Heart left ventricle (tissue), 16 donors: ENCODE measurements around the gene CACNA1C. TPM values are rescaled to one million over a fixed set of nuclear protein-coding genes. Genes with fewer than 3 reads are reported as not detected.
A peak's percentile ranks its signal among the peaks of the same experiment; 100 is the strongest.

Experiments
- ATAC-seq, 4 donors: fragments of 200-7000 bp; cut with Tn5 transposase; one replicate each; pipeline ENCODE4 v1.9.1; 2020 to 2022; ENCODE audit warnings: moderate library complexity in 4 of 4, mild to moderate bottlenecking in 3 of 4, moderate number of reproducible peaks in 1 of 4
- DNase-seq, 5 donors: peaks; one replicate each; pipeline ENCODE4 v3.0.0-alpha.2; 2020
- H3K27ac ChIP-seq, 12 donors: fragments of 200-600 bp; sonication (generic) in 4 of 12; one replicate each; pipeline versions ENCODE4 v1.5.0 to v1.8.0; 2016 to 2022; ENCODE audit warnings: mild to moderate bottlenecking in 2 of 12
- H3K27me3 ChIP-seq, 9 donors: fragments of 200-600 bp; sonication (generic) in 2 of 9; one replicate each; pipeline versions ENCODE4 v1.5.1 to v1.8.0; 2016 to 2022; ENCODE audit warnings: mild to moderate bottlenecking in 3 of 9
- H3K36me3 ChIP-seq, 9 donors: fragments of 200-600 bp; sonication (generic) in 2 of 9; one replicate each; pipeline versions ENCODE4 v1.5.0 to v1.8.0; 2018 to 2022; ENCODE audit warnings: mild to moderate bottlenecking in 2 of 9
- H3K4me1 ChIP-seq, 12 donors: fragments of 200-600 bp; sonication (generic) in 4 of 12; one replicate each; pipeline versions ENCODE4 v1.5.0 to v1.8.0; 2016 to 2022; ENCODE audit warnings: mild to moderate bottlenecking in 3 of 12
- H3K4me3 ChIP-seq, 12 donors: fragments of 200-600 bp; sonication (generic) in 4 of 12; one replicate each; pipeline versions ENCODE4 v1.5.0 to v1.8.0; 2017 to 2022; ENCODE audit warnings: mild to moderate bottlenecking in 9 of 12, moderate library complexity in 4 of 12
- H3K9me3 ChIP-seq, 12 donors: fragments of 200-600 bp; sonication (generic) in 4 of 12; one replicate each; pipeline versions ENCODE4 v1.5.0 to v1.8.0; 2016 to 2022; ENCODE audit warnings: mild to moderate bottlenecking in 1 of 12
- CTCF ChIP-seq, 12 donors: fragments of 200-600 bp; sonication (generic) in 4 of 12; IDR thresholded peaks; one replicate each; pipeline versions ENCODE4 v1.5.0 to v1.8.0; 2018 to 2022; ENCODE audit warnings: antibody characterized with exemption in 12 of 12, mild to moderate bottlenecking in 5 of 12
- POLR2A ChIP-seq, 2 donors: fragments of 450-650 bp; IDR thresholded peaks; one replicate each; pipeline ENCODE4 v1.6.1; 2017; ENCODE audit warnings: antibody characterized with exemption in 2 of 2, mild to moderate bottlenecking in 2 of 2, moderate library complexity in 2 of 2
- WGBS, 4 donors: extraction: QIAGEN DNeasy Blood & Tissue Kit in 2 of 4; methylation state at CpG; one replicate each; pipeline versions ENCODE4 v1.1.5 to v1.1.7; 2013 to 2018; 5-methylcytosine and 5-hydroxymethylcytosine counted together
- intact Hi-C, 10 donors: fragments of 100-400 bp; cut with DNase I; formaldehyde crosslinking; loops; one replicate each; pipeline versions ENCODE4 v1.11.1 to v1.14.2; 2022
- polyA plus RNA-seq, 2 donors: library from polyadenylated mRNA; stranded (reverse); fragments of 200-250 nt; gene quantifications; one replicate each; pipeline ENCODE4 v1.2.3, GENCODE V29; 2013
- total RNA-seq, 9 donors: library from RNA; depleted of rRNA in 2 of 9; stranded (reverse); fragments of >200 nt in 2 of 9; fragmentation: NEBNext Ultra II Directional in 3 of 9; extraction: Animal tissue kit (Norgen Biotek cat#: 25700) in 3 of 9; gene quantifications; one replicate each; pipeline versions ENCODE4 v1.1.0 to v1.2.4, GENCODE V29; 2016 to 2023
- donor health status: ischemic (EF 13 %, LVEDD 7.1; RV severe dilation, severe dysfunction).
- donor health status: healthy with polysubstance abuse.
- donor health status: DM: no; HTN: yes; CAD: no.
- donor health status: DM: no; HTN: no; CAD: no.
- donor health status: ischemic (EF 25% LVEDD 6.9; RV normal size, moderate dysfunction).
- donor health status: ischemic (EF 25% LVEDD 5.7; RV mildly dilated, moderate dysfunction).
- donor health status: healthy.
- donor health status: DM: yes; HTN: yes; CAD: no.
- donor health status: ischemic (EF 35%, LVEDD 5.7; RV mildly dilated, moderate dysfunction).
- donor health status: nonischemic (EF 11% LVEDD 7.7; RV severe dilation, severe dysfunction).
- donor health status: DM: yes; HTN: yes; CAD: no.
- donor health status: PGD.
- donor health status: ischemic (EF 29% LVEDD 5.4; RV normal size, mild dysfunction).
- donor health status: nonischemic (EF 23%, LVEDD 6.1; RV moderate dilation, normal function).

CACNA1C gene
- total and polyA plus RNA-seq, 11 donors: 41.9 to 196 (median 164) TPM

GRCh38 chr12:2654311-2654710 is 601.5 kb downstream of the CACNA1C start:
- intact Hi-C loops: no loop called here
- DNase-seq (no peak), ATAC-seq (no peak)
- H3K36me3 ChIP-seq: peaks cover 0 to 83% (median 66%) of the 10 kb centered on the region in 9 donors
- no peak overlapping the region for H3K27ac ChIP-seq
- WGBS, 4 donors: 72 to 78% (median 75%) methylated on average over 8 of the region's 8 CpGs
- no peak for TF ChIP-seq CTCF (IDR thresholded peaks at IDR 0.05)
- H3K27me3 ChIP-seq: no peaks in the 10 kb centered on the region
- no peaks in the 10 kb centered on the region for H3K9me3 ChIP-seq
- H3K4me1 ChIP-seq: peaks cover 0 to 4% (median 0%) of the 10 kb centered on the region in 12 donors
- H3K4me3 ChIP-seq: no peak overlapping the region

GRCh38 chr12:2654741-2655140 is 602.0 kb downstream of the CACNA1C start:
- Histone ChIP-seq H3K4me1 (no peaks in the 10 kb centered on the region), H3K36me3 (peaks cover 0 to 86% (median 68%) of the 10 kb centered on the region in 9 donors), H3K27ac (no peak overlapping the region), H3K4me3 (no peak overlapping the region), H3K9me3 (no peaks in the 10 kb centered on the region), H3K27me3 (no peaks in the 10 kb centered on the region)
- ATAC-seq (no peak), DNase-seq (no peak)
- TF ChIP-seq CTCF (IDR thresholded peaks at IDR 0.05) (no peak), POLR2A (IDR thresholded peaks at IDR 0.05) (no peak)
- WGBS, 4 donors: 64 to 73% (median 68%) methylated on average over 4 of the region's 4 CpGs
- intact Hi-C loops: no loop called here

GRCh38 chr12:2662524-2662923 is 609.7 kb downstream of the CACNA1C start:
- Histone ChIP-seq H3K4me1 (no peaks in the 10 kb centered on the region), H3K27ac (no peak overlapping the region), H3K9me3 (no peaks in the 10 kb centered on the region), H3K4me3 (no peak overlapping the region), H3K36me3 (peaks cover 0 to 98% (median 57%) of the 10 kb centered on the region in 9 donors), H3K27me3 (no peaks in the 10 kb centered on the region)
- TF ChIP-seq POLR2A (IDR thresholded peaks at IDR 0.05) (no peak), CTCF (IDR thresholded peaks at IDR 0.05) (no peak)
- intact Hi-C loops: no loop called here
- DNase-seq: no peak
- WGBS, 4 donors: 95 to 99% (median 97%) methylated on average over 2 of the region's 2 CpGs
- ATAC-seq: no peak

- intact Hi-C loops: no loop called here
- Histone ChIP-seq H3K36me3 (peaks cover 0 to 98% (median 60%) of the 10 kb centered on the region in 9 donors), H3K9me3 (no peaks in the 10 kb centered on the region), H3K4me3 (no peak overlapping the region), H3K27ac (no peak overlapping the region), H3K27me3 (no peaks in the 10 kb centered on the region), H3K4me1 (no peaks in the 10 kb centered on the region)
- TF ChIP-seq CTCF (IDR thresholded peaks at IDR 0.05) (no peak), POLR2A (IDR thresholded peaks at IDR 0.05) (no peak)
- DNase-seq (no peak), ATAC-seq (peak in 2 of 4 donors; percentile 17 to 25)
- 84 to 87% (median 86%) methylated on average over 7 of the region's 7 CpGs for WGBS, 4 donors
These were observed 612.2 kb downstream of the CACNA1C start for GRCh38 chr12:2664721-2665577.
